Kidney epithelial cell (primary cell): Measurements from ENCODE around the gene HMOX1. TPM values are rescaled to one million over a fixed set of nuclear protein-coding genes. Genes with fewer than 3 reads are reported as not detected.

Experiments used
- DNase-seq: peaks from one replicate; pipeline ENCODE4 v3.0.0-alpha.2; 2010; ENCODE audit warnings: low read depth
- H3K27me3 ChIP-seq: 2 replicates; pipeline ENCODE4 v1.6.0; 2011; ENCODE audit warnings: low read length; ENCODE audit not compliant: control insufficient read depth, insufficient read depth
- H3K36me3 ChIP-seq: 2 replicates; pipeline ENCODE4 v1.5.1; 2011; ENCODE audit warnings: low read length; ENCODE audit not compliant: control insufficient read depth, insufficient read depth
- H3K4me3 ChIP-seq: 2 replicates; pipeline ENCODE4 v1.5.1; 2011; ENCODE audit warnings: low read depth, mild to moderate bottlenecking, control low read depth, low read length
- CTCF ChIP-seq: IDR thresholded peaks from 2 replicates; pipeline ENCODE4 v1.5.1; 2011; ENCODE audit warnings: mild to moderate bottlenecking, moderate library complexity, low read length, control low read depth, inconsistent platforms; ENCODE audit not compliant: insufficient read depth, poor library complexity, severe bottlenecking
- total RNA-seq: library from RNA; depleted of rRNA; stranded (reverse); fragments of >200 nt; gene quantifications from 2 replicates; pipeline ENCODE4 v1.2.3, GENCODE V29; 2015

Gene HMOX1
- total RNA-seq, result 37.7 and 45.7 TPM in 2 replicates

- peaks cover 2% of the 10 kb centered on the region for H3K36me3 ChIP-seq
- H3K4me3 ChIP-seq, result peak within 1 kb of the TSS; percentile 49
- TF ChIP-seq CTCF, result no peak
- no peaks in the 10 kb centered on the region for H3K27me3 ChIP-seq
- DNase-seq, result no peak
Observed at GRCh38 chr22:35380537-35381423, at the start of gene HMOX1. Gene HMOX1, plus strand, starts transcription at chr22:35381096. Its CDS starts 78 bp downstream, at chr22:35381174.

- Histone ChIP-seq H3K36me3 (peaks cover 6% of the 10 kb centered on the region), H3K27me3 (no peaks in the 10 kb centered on the region)
- no peak for TF ChIP-seq CTCF
Observed at GRCh38 chr22:35332278-35332677, 48.6 kb upstream of the HMOX1 start.

GRCh38 chr22:35333220-35333619 lies 47.7 kb upstream of the HMOX1 start:
- no peak for TF ChIP-seq CTCF
- Histone ChIP-seq H3K36me3 (peaks cover 4% of the 10 kb centered on the region), H3K27me3 (no peaks in the 10 kb centered on the region), H3K4me3 (no peak overlapping the region)
- no peak for DNase-seq

More at GRCh38 chr22:35332278-35332677, 48.6 kb upstream of the HMOX1 start:
- no peak for DNase-seq
- H3K4me3 ChIP-seq, result no peak overlapping the region

- DNase-seq, result no peak
- Histone ChIP-seq H3K36me3 (peaks cover 1% of the 10 kb centered on the region), H3K27me3 (no peaks in the 10 kb centered on the region), H3K4me3 (no peak overlapping the region)
- no peak for TF ChIP-seq CTCF
Observed at GRCh38 chr22:35334004-35334403, 46.9 kb upstream of the HMOX1 start.

GRCh38 chr22:35335468-35335867 lies 45.4 kb upstream of the HMOX1 start:
- no peaks in the 10 kb centered on the region for H3K27me3 ChIP-seq
- DNase-seq, result no peak
- no peak overlapping the region for H3K4me3 ChIP-seq
- no peak for TF ChIP-seq CTCF
- peaks cover 1% of the 10 kb centered on the region for H3K36me3 ChIP-seq
